Measurements from ENCODE around the gene GCG. TPM values are rescaled to one million over a fixed set of nuclear protein-coding genes. Genes with fewer than 3 reads are reported as not detected.

Gene GCG
- total RNA-seq, 4 donors from 2014 or later = not detected

- intact Hi-C loops (cut with DNase I; ENCODE audit: low total_unique reads) = no loop called here
- H3K4me3 ChIP-seq (ENCODE audit: low read depth, poor library complexity, severe bottlenecking) = no peak overlapping the region
- TF ChIP-seq POLR2A (IDR thresholded peaks at IDR 0.05) = no peak
- no peak for TF ChIP-seq CTCF (IDR thresholded peaks at IDR 0.05)
- no peak for DNase-seq (ENCODE audit: low spot score in 2 of 2)
These were observed 35.7 kb downstream of the GCG start for GRCh38 chr2:162116352-162116751.

GRCh38 chr2:162115076-162115475 is 37.0 kb downstream of the GCG start:
- intact Hi-C loops (cut with DNase I; ENCODE audit: low total_unique reads) = no loop called here
- WGBS, 2 donors = 98% methylated on average over 2 of the region's 2 CpGs
- no peak for DNase-seq (ENCODE audit: low spot score in 2 of 2)
- no peak for TF ChIP-seq CTCF (IDR thresholded peaks at IDR 0.05)
- no peak overlapping the region for H3K4me3 ChIP-seq (ENCODE audit: low read depth, poor library complexity, severe bottlenecking)

DNA sequence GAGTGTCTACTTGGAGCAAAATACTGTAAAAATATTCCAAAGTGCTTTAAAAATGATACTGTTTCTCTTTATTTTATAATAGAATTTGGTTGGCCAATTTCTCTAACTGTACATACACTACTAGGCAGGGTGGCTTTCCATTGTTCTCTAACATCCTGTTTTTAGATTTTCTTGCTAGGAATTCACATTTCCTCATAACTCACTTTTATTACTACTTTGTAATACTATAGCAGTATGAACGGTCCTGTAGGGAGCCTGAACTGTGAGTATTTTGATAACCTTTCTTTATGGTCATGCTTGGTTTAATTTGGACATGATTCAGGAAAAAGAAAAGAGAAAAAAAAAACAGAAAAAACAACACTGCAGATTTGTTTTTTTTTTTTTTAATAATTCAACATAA is 37.8 kb downstream of the GCG start:
- DNase-seq (ENCODE audit: low spot score in 2 of 2) = no peak
- 48 to 53% methylated on average over 1 of the region's 1 CpG for WGBS, 2 donors
- H3K4me3 ChIP-seq (ENCODE audit: low read depth, poor library complexity, severe bottlenecking) = no peak overlapping the region
- intact Hi-C loops (cut with DNase I; ENCODE audit: low total_unique reads) = no loop called here
- TF ChIP-seq POLR2A (IDR thresholded peaks at IDR 0.05) (no peak), CTCF (IDR thresholded peaks at IDR 0.05) (no peak)

DNA sequence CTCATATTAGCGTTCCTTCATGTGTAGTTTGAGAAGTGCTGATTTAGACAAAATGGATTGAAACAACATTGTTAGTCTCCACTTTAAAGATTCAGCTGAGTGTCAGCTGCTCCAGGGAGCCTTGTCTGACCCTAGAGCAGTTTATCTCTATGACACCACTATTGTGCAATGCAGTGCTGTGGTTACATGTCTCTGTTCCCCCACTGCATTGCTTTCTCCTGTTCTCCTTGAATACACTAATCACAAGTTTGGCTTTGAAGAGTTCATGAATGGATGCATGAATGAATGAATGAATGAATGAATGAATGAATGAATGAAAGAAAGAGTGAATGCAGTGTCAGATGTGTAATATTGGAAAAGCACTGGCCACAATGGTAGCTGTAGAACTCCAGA is 38.3 kb downstream of the GCG start:
- 29 to 39% methylated on average over 1 of the region's 1 CpG for WGBS, 2 donors
- no peak overlapping the region for H3K4me3 ChIP-seq (ENCODE audit: low read depth, poor library complexity, severe bottlenecking)
- intact Hi-C loops (cut with DNase I; ENCODE audit: low total_unique reads) = no loop called here
- peak in 1 of 2 donors; percentile 73 for DNase-seq (ENCODE audit: low spot score in 2 of 2)
- TF ChIP-seq POLR2A (IDR thresholded peaks at IDR 0.05) (no peak), CTCF (IDR thresholded peaks at IDR 0.05) (no peak)

DNA sequence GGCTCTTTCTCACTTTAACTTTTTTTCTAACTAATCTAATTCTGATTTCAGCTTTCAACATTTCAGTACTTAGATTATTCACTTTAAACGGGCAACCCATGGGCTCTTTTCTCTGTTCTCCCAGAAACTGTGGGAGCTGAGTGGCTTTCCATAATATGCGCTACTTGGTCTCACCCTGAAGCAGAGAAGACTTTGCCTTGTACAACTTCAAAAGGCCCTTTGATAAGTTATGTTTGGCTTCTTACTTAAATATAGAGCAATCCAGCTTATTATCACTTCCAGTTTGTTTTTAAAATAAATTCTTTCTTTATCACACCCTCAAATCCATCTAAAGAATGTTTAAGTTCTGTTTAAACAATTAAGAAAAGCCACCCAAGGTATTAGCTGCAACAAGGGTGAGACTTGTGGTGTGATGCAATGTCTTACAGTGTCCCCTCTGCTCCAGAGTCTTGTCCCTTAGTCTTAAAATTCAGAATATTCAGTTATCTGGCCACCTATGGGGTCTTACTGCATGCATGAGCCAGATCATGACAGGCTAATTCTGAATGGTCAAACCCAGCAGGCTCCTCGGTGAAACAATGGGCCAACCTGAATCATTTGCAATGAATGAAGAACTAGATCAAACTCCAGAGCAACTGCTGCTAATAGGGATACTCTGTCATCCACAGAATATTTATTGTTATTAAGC is 38.8 kb downstream of the GCG start:
- TF ChIP-seq CTCF (IDR thresholded peaks at IDR 0.05) (no peak), POLR2A (IDR thresholded peaks at IDR 0.05) (no peak)
- no peak overlapping the region for H3K4me3 ChIP-seq (ENCODE audit: low read depth, poor library complexity, severe bottlenecking)
- intact Hi-C loops (cut with DNase I; ENCODE audit: low total_unique reads) = no loop called here
- no peak for DNase-seq (ENCODE audit: low spot score in 2 of 2)
- 67 to 75% methylated on average over 3 of the region's 3 CpGs for WGBS, 2 donors

Data from lower leg skin (tissue), 4 donors.